ENCODE results near the gene EXD3.

- TF ChIP-seq CTCF (IDR thresholded peaks at IDR 0.05; ENCODE audit: insufficient read depth, low read length) (no peak), POLR2AphosphoS5 (IDR thresholded peaks at IDR 0.05; ENCODE audit: low read depth) (no peak), REST (IDR thresholded peaks at IDR 0.05; ENCODE audit: insufficient replicate concordance, low read depth) (no peak), SPI1 (IDR thresholded peaks at IDR 0.05; ENCODE audit: borderline replicate concordance, low read depth) (no peak), GABPA (IDR thresholded peaks at IDR 0.05; ENCODE audit: low read depth) (no peak)
These were observed 8.5 kb upstream of the EXD3 start for GRCh38 chr9:137431416-137431931.

Measured in HL-60 (cell line).